ENCODE measurements around the gene RBBP8NL. TPM values are rescaled to one million over a fixed set of nuclear protein-coding genes. Genes with fewer than 3 reads are reported as not detected.

Gene RBBP8NL
- total RNA-seq, 1 experiment from 2014 or later, result 0.28 TPM

GRCh38 chr20:62392077-62392418, 35.3 kb downstream of the RBBP8NL start:
- Mint-ChIP-seq H3K36me3 (ENCODE audit: insufficient read depth in 1 of 3, low read depth in 3 of 3) (peaks cover 25 to 40% (median 35%) of the 10 kb centered on the region in 3 experiments; a peak in 6 of 7 replicates), H3K4me3 (peak overlapping the region in 1 of 2 experiments; percentile 32; a peak in 1 of 5 replicates), H3K9me3 (no peaks in the 10 kb centered on the region; a peak in 1 of 5 replicates), H3K27ac (0 out of 7 replicates have a peak overlapping the region, but pooled peaks of 1 of the 3 experiments have one; percentile 27), H3K27me3 (ENCODE audit: low read depth) (peaks cover 2% of the 10 kb centered on the region; the same call in 1 of the 2 replicates), H3K4me1 (peaks cover 13 to 14% of the 10 kb centered on the region in 2 experiments; a peak in 3 of 4 replicates)
- Histone ChIP-seq H2AFZ (ENCODE audit: low read length) (no peak overlapping the region), H4K8ac (replicated peaks; ENCODE audit: insufficient read length, low read depth, low read length) (no peak overlapping the region), H3K23ac (ENCODE audit: insufficient read length, low read depth, low read length) (no peak overlapping the region), H3K27me3 (ENCODE audit: insufficient read depth, low read length) (no peaks in the 10 kb centered on the region), H3K14ac (ENCODE audit: insufficient read depth, low read length) (no peak overlapping the region), H3K18ac (ENCODE audit: insufficient read length, low read depth, low read length) (no peak overlapping the region), H2BK5ac (ENCODE audit: insufficient read length, low read length) (no peak overlapping the region), H2BK20ac (ENCODE audit: low read depth, low read length, poor library complexity, severe bottlenecking) (no peak overlapping the region), H3K4me1 (ENCODE audit: insufficient read depth, low read length) (no peaks in the 10 kb centered on the region), H3K79me1 (ENCODE audit: insufficient read depth, low read depth, low read length, poor library complexity, severe bottlenecking) (peaks cover 8% of the 10 kb centered on the region), H4K91ac (ENCODE audit: insufficient read length, low read depth, low read length) (no peak overlapping the region), H2BK120ac (ENCODE audit: low read depth, low read length, poor library complexity, severe bottlenecking) (no peak overlapping the region), H4K5ac (ENCODE audit: insufficient read length, low read depth, low read length) (no peak overlapping the region), H2BK15ac (ENCODE audit: low read depth, low read length) (no peak overlapping the region), H3K23me2 (ENCODE audit: insufficient read length, low read depth, low read length, poor library complexity, severe bottlenecking) (peaks cover 8% of the 10 kb centered on the region), H3K4me2 (ENCODE audit: insufficient read depth, insufficient read length, low read length) (no peak overlapping the region), H3K9ac (ENCODE audit: extremely low read depth, insufficient read length, low read length) (no peak overlapping the region), H2AK5ac (ENCODE audit: insufficient read length, low read length) (no peak overlapping the region), H3K4ac (ENCODE audit: low read depth, low read length) (no peak overlapping the region), H3K27ac (ENCODE audit: insufficient read length, low read depth, low read length) (no peak overlapping the region), H2BK12ac (ENCODE audit: insufficient read length, low read depth, low read length) (no peak overlapping the region), H3K79me2 (ENCODE audit: insufficient read depth, low read length) (peaks cover 6% of the 10 kb centered on the region; the same call in 1 of the 2 replicates), H4K20me1 (ENCODE audit: control insufficient read depth, insufficient read depth, insufficient read length) (no peaks in the 10 kb centered on the region), H3K56ac (ENCODE audit: insufficient read length, low read depth, low read length) (no peak overlapping the region), H3T11ph (ENCODE audit: low read length) (no peak overlapping the region), H3K9me3 (ENCODE audit: control insufficient read depth, low read depth, low read length) (no peaks in the 10 kb centered on the region)
- TF ChIP-seq, protein P1, sequence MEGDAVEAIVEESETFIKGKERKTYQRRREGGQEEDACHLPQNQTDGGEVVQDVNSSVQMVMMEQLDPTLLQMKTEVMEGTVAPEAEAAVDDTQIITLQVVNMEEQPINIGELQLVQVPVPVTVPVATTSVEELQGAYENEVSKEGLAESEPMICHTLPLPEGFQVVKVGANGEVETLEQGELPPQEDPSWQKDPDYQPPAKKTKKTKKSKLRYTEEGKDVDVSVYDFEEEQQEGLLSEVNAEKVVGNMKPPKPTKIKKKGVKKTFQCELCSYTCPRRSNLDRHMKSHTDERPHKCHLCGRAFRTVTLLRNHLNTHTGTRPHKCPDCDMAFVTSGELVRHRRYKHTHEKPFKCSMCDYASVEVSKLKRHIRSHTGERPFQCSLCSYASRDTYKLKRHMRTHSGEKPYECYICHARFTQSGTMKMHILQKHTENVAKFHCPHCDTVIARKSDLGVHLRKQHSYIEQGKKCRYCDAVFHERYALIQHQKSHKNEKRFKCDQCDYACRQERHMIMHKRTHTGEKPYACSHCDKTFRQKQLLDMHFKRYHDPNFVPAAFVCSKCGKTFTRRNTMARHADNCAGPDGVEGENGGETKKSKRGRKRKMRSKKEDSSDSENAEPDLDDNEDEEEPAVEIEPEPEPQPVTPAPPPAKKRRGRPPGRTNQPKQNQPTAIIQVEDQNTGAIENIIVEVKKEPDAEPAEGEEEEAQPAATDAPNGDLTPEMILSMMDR (conservative IDR thresholded peaks at IDR 0.05), result no peak
- no peak for DNase-seq
- WGBS (ENCODE audit: extremely low coverage, insufficient read length, low lambda C conversion rate), result no CpG with 5 or more reads among the region's 10 CpGs

Data from H9 (cell line).